ENCODE data around the gene CLDN22. TPM values are rescaled to one million over a fixed set of nuclear protein-coding genes. Genes with fewer than 3 reads are reported as not detected.

The CLDN22 gene
- total RNA-seq = not detected
- polyA plus RNA-seq = not detected
- long read RNA-seq, donor 1 = 0 reads
- long read RNA-seq, donor 2, partial matches to known transcripts = 0 of 1 reads
- long read RNA-seq, donor 2, other reads (novel, unspliced or antisense) = 0 of 1 reads
- long read RNA-seq, donor 3 = 0 reads

DNA sequence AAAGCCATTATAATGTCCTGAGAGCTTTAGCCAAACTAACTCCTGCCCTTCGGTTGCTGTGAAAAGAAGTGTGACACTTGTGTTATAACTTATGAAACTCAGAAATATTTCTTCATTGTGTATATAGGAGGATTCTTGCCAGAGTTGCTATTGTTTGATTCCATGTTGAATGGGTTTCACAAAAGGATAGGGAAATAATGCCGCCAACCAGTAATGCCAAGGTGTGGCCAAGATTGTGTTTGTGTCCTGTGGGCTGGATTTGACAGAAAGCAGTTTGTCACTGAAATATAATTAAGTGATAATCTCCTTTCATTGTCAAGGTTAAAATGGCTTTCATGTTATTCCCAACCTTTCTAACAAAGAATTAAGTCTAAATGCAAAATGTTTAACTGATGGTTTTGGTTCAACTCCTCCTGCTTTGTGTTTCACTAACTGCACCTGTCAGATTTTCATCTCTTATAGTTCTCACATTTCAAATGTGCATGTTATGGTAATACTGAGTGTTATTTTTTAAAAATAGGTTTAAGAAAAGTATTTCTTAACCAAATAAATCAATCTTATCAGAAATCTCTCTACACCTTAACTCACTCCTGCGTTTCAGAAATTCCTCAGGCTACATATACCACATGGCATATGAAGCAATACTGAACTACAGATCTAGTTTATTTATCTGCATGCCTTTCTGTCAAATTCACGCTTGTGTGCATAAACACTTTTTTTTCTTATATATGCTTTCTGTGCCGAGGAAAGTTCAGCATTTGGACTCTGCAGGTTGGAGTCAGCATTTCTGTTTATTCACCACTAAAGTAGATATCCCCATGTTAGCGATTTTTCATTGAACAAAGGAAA lies at the start of gene CLDN22:
TSS of gene CLDN22 (minus strand) at position 66 of the 849 bp plus-strand sequence. CDS start at position 8, 58 bp downstream.
- 88 to 92% (median 90%) methylated on average over 6 of the region's 6 CpGs for WGBS, 4 donors
- TF ChIP-seq POLR2A (IDR thresholded peaks at IDR 0.05) = no peak
- TF ChIP-seq, protein P1, sequence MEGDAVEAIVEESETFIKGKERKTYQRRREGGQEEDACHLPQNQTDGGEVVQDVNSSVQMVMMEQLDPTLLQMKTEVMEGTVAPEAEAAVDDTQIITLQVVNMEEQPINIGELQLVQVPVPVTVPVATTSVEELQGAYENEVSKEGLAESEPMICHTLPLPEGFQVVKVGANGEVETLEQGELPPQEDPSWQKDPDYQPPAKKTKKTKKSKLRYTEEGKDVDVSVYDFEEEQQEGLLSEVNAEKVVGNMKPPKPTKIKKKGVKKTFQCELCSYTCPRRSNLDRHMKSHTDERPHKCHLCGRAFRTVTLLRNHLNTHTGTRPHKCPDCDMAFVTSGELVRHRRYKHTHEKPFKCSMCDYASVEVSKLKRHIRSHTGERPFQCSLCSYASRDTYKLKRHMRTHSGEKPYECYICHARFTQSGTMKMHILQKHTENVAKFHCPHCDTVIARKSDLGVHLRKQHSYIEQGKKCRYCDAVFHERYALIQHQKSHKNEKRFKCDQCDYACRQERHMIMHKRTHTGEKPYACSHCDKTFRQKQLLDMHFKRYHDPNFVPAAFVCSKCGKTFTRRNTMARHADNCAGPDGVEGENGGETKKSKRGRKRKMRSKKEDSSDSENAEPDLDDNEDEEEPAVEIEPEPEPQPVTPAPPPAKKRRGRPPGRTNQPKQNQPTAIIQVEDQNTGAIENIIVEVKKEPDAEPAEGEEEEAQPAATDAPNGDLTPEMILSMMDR (IDR thresholded peaks at IDR 0.05) = no peak
- DNase-seq (no peak), ATAC-seq (no peak)
- intact Hi-C loops (cut with DNase I) = no loop called here
- H3K4me1 ChIP-seq = no peaks in the 10 kb centered on the region
- peaks cover 0 to 38% (median 12%) of the 10 kb centered on the region in 9 donors for H3K36me3 ChIP-seq
- H3K4me3 ChIP-seq = no peak within 1 kb of the TSS
- H3K27ac ChIP-seq = no peak within 1 kb of the TSS
- no peaks in the 10 kb centered on the region for H3K9me3 ChIP-seq
- H3K27me3 ChIP-seq = no peaks in the 10 kb centered on the region

DNA sequence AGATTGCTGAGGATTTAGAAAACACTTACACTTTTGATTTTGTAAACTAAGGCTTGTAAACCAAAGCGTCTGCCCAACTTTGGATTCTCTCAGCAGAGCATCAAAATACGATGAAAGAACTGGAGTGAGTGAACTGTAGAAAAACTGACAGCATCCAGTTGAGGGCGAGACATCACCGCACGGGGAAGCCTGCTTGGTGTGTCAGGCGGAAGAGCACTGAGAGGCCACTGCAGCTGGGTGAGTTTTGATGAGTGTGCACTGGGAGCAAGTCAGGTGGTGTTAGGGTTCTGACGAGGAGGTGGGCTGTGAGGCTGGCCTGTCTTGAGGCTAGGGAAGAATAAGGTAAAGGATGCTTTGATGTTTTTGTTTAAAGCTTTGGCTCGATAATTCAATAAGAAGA lies 49.0 kb upstream of the CLDN22 start:
- Histone ChIP-seq H3K27me3 (no peaks in the 10 kb centered on the region), H3K4me1 (no peaks in the 10 kb centered on the region), H3K36me3 (no peaks in the 10 kb centered on the region), H3K9me3 (peaks cover 0 to 13% (median 3%) of the 10 kb centered on the region in 12 donors), H3K4me3 (no peak overlapping the region), H3K27ac (no peak overlapping the region)
- TF ChIP-seq, protein P1 (IDR thresholded peaks at IDR 0.05) = no peak
- no peak for TF ChIP-seq POLR2A (IDR thresholded peaks at IDR 0.05)
- WGBS, 4 donors = 78 to 83% (median 79%) methylated on average over 8 of the region's 8 CpGs
- ATAC-seq (no peak), DNase-seq (no peak)
- intact Hi-C loops (cut with DNase I) = no loop called here

DNA sequence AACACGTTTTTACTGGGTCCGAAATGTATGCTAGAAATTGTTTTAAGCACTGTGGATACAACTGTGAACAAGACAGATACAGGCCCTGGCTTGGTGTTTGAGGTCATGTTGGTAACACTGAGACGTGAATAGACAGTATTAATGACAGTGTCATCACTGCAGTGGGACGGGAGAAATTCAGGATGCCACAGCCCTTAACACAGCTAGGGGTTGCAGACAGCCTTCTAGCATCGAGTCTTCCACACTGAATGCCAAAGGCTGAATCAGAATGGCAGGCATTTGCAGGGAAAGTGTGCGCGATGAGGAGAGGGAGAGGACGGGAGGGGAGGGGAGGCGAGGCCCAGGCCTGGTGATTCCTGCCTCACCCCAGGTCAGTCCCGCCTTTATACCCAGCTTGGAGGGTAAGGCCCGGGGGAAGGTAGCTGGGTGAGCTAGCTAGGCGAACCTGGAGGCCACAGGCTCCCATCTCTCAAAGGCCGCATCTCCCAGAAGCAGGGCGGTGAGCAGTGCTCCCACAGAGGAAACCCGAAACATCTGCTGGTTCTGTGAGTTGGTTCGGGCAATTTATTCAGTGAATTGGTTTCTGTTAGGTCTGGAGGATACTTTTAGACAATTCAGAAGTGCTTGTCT lies 46.2 kb upstream of the CLDN22 start:
- ATAC-seq = no peak
- Histone ChIP-seq H3K9me3 (peaks cover 0 to 4% (median 0%) of the 10 kb centered on the region in 12 donors), H3K4me3 (no peak overlapping the region), H3K27me3 (no peaks in the 10 kb centered on the region), H3K4me1 (no peaks in the 10 kb centered on the region), H3K27ac (no peak overlapping the region), H3K36me3 (no peaks in the 10 kb centered on the region)
- TF ChIP-seq POLR2A (IDR thresholded peaks at IDR 0.05) = no peak
- TF ChIP-seq, protein P1 (IDR thresholded peaks at IDR 0.05) = no peak
- DNase-seq = no peak
- intact Hi-C loops (cut with DNase I) = no loop called here
- WGBS, 4 donors = 86 to 91% (median 87%) methylated on average over 10 to 16 of the region's 16 CpGs

DNA sequence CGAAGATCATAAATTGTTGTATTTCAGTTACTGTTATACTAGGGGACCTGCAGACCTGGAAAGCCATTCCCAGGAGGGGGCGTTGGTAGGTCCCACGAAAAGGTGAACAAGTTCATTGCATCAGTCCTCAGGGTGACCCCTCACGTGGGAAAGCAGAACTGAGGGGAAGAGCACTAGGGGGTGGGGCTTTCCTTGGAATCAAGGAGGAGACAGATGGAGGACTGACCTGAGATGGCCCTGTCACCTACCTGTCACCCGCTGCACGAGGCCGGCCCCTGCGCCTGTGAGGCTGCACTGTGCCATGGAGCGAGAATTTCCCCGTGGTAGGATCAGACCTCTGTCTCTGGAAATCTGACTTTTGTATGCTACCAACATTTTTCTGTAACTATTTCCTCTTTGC lies 43.9 kb upstream of the CLDN22 start:
- ATAC-seq (no peak), DNase-seq (no peak)
- Histone ChIP-seq H3K9me3 (peaks cover 0 to 8% (median 0%) of the 10 kb centered on the region in 12 donors), H3K27me3 (no peaks in the 10 kb centered on the region), H3K27ac (no peak overlapping the region), H3K4me1 (no peaks in the 10 kb centered on the region), H3K4me3 (no peak overlapping the region), H3K36me3 (no peaks in the 10 kb centered on the region)
- intact Hi-C loops (cut with DNase I) = no loop called here
- 69 to 83% (median 76%) methylated on average over 10 of the region's 10 CpGs for WGBS, 4 donors
- no peak for TF ChIP-seq POLR2A (IDR thresholded peaks at IDR 0.05)
- TF ChIP-seq, protein P1 (IDR thresholded peaks at IDR 0.05) = no peak

All from heart left ventricle (tissue), 16 donors.